RPMI8226 (cell line): ENCODE results near the gene MARCHF10.

Experiments
- DNase-seq: peaks from one replicate; pipeline ENCODE4 v3.0.0-alpha.2; 2015

MARCHF10 gene

GRCh38 chr17:62822080-62822904, 14.2 kb upstream of the MARCHF10 start:
- DNase-seq, result peak; percentile 71

- no peak for DNase-seq
These were observed 13.3 kb upstream of the MARCHF10 start for GRCh38 chr17:62821189-62822079.

GRCh38 chr17:62819511-62820221, 11.6 kb upstream of the MARCHF10 start:
- peak; percentile 24 for DNase-seq

GRCh38 chr17:62818526-62818925, 10.4 kb upstream of the MARCHF10 start:
- no peak for DNase-seq

GRCh38 chr17:62816282-62816839, 8.2 kb upstream of the MARCHF10 start:
- DNase-seq, result no peak

GRCh38 chr17:62809656-62810055, 1.5 kb upstream of the MARCHF10 start:
- no peak for DNase-seq

- DNase-seq, result no peak
These were observed 459 bp upstream of the MARCHF10 start for GRCh38 chr17:62808576-62808970.

GRCh38 chr17:62805234-62805633, 2.9 kb downstream of the MARCHF10 start:
- no peak for DNase-seq

GRCh38 chr17:62804822-62805221, 3.3 kb downstream of the MARCHF10 start:
- DNase-seq, result no peak

GRCh38 chr17:62804025-62804424, 4.1 kb downstream of the MARCHF10 start:
- no peak for DNase-seq

GRCh38 chr17:62802561-62803205, 5.4 kb downstream of the MARCHF10 start:
- DNase-seq, result peak; percentile 67

- DNase-seq, result no peak
These were observed 6.5 kb downstream of the MARCHF10 start for GRCh38 chr17:62801553-62802114.

- DNase-seq, result no peak
These were observed 7.5 kb downstream of the MARCHF10 start for GRCh38 chr17:62800585-62800984.

GRCh38 chr17:62797959-62798358, 10.2 kb downstream of the MARCHF10 start:
- no peak for DNase-seq

GRCh38 chr17:62796291-62796690, 11.8 kb downstream of the MARCHF10 start:
- no peak for DNase-seq

GRCh38 chr17:62794666-62794971, 13.5 kb downstream of the MARCHF10 start:
- no peak for DNase-seq

GRCh38 chr17:62793919-62794665, 14.0 kb downstream of the MARCHF10 start:
- no peak for DNase-seq

- DNase-seq, result no peak
These were observed 15.7 kb downstream of the MARCHF10 start for GRCh38 chr17:62792447-62792800.

- DNase-seq, result peak; percentile 50
These were observed 16.2 kb downstream of the MARCHF10 start for GRCh38 chr17:62791767-62792446.

- DNase-seq, result peak; percentile 79
These were observed 16.8 kb downstream of the MARCHF10 start for GRCh38 chr17:62791235-62791734.

- peak; percentile 63 for DNase-seq
These were observed 17.5 kb downstream of the MARCHF10 start for GRCh38 chr17:62790564-62790986.
